MM.1S (cell line): ENCODE data around the gene SWI5.

Source experiments
- DNase-seq: peaks from one replicate; pipeline ENCODE4 v3.0.0-alpha.2; 2015
- H2AFZ ChIP-seq: fragments of 300-600 bp; sonication (generic); 2 replicates; pipeline ENCODE4 v1.6.0; 2016; ENCODE audit warnings: antibody characterized with exemption, low read length
- H3F3A ChIP-seq: fragments of 300-600 bp; sonication (generic); 2 replicates; pipeline ENCODE4 v1.6.1; 2016; ENCODE audit warnings: mild to moderate bottlenecking, antibody characterized with exemption, low read length, moderate library complexity, mixed read lengths; ENCODE audit not compliant: insufficient read depth
- H3K27ac ChIP-seq: fragments of 300-600 bp; sonication (generic); 2 replicates; pipeline ENCODE4 v1.5.1; 2016; ENCODE audit warnings: mild to moderate bottlenecking, low read length
- H3K27me3 ChIP-seq: fragments of 300-600 bp; sonication (generic); replicated peaks from 2 replicates; pipeline ENCODE4 v1.6.0; 2016; ENCODE audit warnings: low read length; ENCODE audit not compliant: insufficient read depth
- H3K36me3 ChIP-seq: fragments of 300-600 bp; sonication (generic); replicated peaks from 2 replicates; pipeline ENCODE4 v1.6.1; 2016; ENCODE audit warnings: mild to moderate bottlenecking, low read length, mixed read lengths; ENCODE audit not compliant: insufficient read depth
- H3K4me1 ChIP-seq: fragments of 300-600 bp; sonication (generic); 2 replicates; pipeline ENCODE4 v1.6.1; 2016; ENCODE audit warnings: low read length, mixed read lengths
- H3K4me2 ChIP-seq: fragments of 300-600 bp; sonication (generic); 2 replicates; pipeline ENCODE4 v1.6.0; 2016; ENCODE audit warnings: low read depth, low read length
- H3K4me3 ChIP-seq: fragments of 300-600 bp; sonication (generic); 2 replicates; pipeline ENCODE4 v1.5.1; 2016; ENCODE audit warnings: low read length, mixed read lengths
- H3K79me2 ChIP-seq: fragments of 300-600 bp; sonication (generic); 2 replicates; pipeline ENCODE4 v1.6.1; 2016; ENCODE audit warnings: mixed run types, low read length, mixed read lengths
- H3K9ac ChIP-seq: fragments of 300-600 bp; sonication (generic); 2 replicates; pipeline ENCODE4 v1.6.1; 2016; ENCODE audit warnings: low read length, mixed read lengths
- H3K9me2 ChIP-seq: fragments of 300-600 bp; sonication (generic); replicated peaks from 2 replicates; pipeline ENCODE4 v1.6.1; 2016; ENCODE audit warnings: mild to moderate bottlenecking, low read length, mixed read lengths; ENCODE audit not compliant: insufficient read depth
- H3K9me3 ChIP-seq: fragments of 300-600 bp; sonication (generic); replicated peaks from 2 replicates; pipeline ENCODE4 v1.6.1; 2016; ENCODE audit warnings: mild to moderate bottlenecking, low read length, mixed read lengths; ENCODE audit not compliant: insufficient read depth
- H4K20me1 ChIP-seq: fragments of 300-600 bp; sonication (generic); 2 replicates; pipeline ENCODE4 v1.6.1; 2016; ENCODE audit warnings: mild to moderate bottlenecking, low read length, moderate library complexity, mixed read lengths; ENCODE audit not compliant: insufficient read depth
- EZH2 ChIP-seq: fragments of 300-600 bp; sonication (generic); optimal IDR thresholded peaks from 2 replicates; pipeline ENCODE3; 2017; ENCODE audit warnings: low read depth, mild to moderate bottlenecking, antibody characterized with exemption, low read length, mixed read lengths
- EZH2phosphoT487 ChIP-seq: fragments of 300-600 bp; sonication (generic); IDR thresholded peaks from 2 replicates; pipeline ENCODE4 v1.6.1; 2018; ENCODE audit warnings: antibody characterized with exemption, low read length
- TF ChIP-seq, protein P1 (sequence below): fragments of 300-600 bp; sonication (generic); IDR thresholded peaks from 2 replicates; pipeline ENCODE4 v1.5.1; 2016; ENCODE audit warnings: antibody characterized with exemption, low read length, mixed read lengths

SWI5 gene

DNA sequence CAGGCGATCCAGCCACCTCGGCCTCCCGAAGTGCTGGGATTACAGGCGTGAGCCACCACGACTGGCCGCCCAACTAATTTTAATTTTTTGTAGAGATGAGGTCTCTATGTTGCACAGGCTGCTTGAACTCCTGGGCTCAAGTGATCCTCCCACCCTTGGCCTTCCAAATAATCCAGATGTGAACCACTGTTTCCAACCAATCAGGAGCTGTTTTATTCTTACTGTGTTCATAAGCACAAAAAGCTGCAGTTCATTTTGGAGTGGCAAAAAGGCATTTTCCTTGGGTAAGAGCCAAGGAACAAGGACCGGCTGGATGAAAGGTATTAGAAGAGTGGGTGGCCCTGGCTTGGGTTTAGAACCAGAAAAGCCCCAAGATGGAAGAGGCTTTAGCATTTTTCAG lies 59.1 kb downstream of the SWI5 start:
- no peaks in the 10 kb centered on the region for H3K9me3 ChIP-seq
- no peaks in the 10 kb centered on the region for H3K4me1 ChIP-seq
- H3K9ac ChIP-seq: no peak overlapping the region
- H2AFZ ChIP-seq: no peak overlapping the region
- H3K9me2 ChIP-seq: no peaks in the 10 kb centered on the region
- H3K79me2 ChIP-seq: no peaks in the 10 kb centered on the region
- DNase-seq: no peak
- no peak overlapping the region for H3K4me3 ChIP-seq
- H4K20me1 ChIP-seq: no peaks in the 10 kb centered on the region
- no peaks in the 10 kb centered on the region for H3K27me3 ChIP-seq
- TF ChIP-seq EZH2phosphoT487 (no peak), EZH2 (no peak)
- TF ChIP-seq, protein P1, sequence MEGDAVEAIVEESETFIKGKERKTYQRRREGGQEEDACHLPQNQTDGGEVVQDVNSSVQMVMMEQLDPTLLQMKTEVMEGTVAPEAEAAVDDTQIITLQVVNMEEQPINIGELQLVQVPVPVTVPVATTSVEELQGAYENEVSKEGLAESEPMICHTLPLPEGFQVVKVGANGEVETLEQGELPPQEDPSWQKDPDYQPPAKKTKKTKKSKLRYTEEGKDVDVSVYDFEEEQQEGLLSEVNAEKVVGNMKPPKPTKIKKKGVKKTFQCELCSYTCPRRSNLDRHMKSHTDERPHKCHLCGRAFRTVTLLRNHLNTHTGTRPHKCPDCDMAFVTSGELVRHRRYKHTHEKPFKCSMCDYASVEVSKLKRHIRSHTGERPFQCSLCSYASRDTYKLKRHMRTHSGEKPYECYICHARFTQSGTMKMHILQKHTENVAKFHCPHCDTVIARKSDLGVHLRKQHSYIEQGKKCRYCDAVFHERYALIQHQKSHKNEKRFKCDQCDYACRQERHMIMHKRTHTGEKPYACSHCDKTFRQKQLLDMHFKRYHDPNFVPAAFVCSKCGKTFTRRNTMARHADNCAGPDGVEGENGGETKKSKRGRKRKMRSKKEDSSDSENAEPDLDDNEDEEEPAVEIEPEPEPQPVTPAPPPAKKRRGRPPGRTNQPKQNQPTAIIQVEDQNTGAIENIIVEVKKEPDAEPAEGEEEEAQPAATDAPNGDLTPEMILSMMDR: no peak
- no peaks in the 10 kb centered on the region for H3K36me3 ChIP-seq
- H3K4me2 ChIP-seq: no peak overlapping the region
- peaks cover 17% of the 10 kb centered on the region for H3F3A ChIP-seq
- no peak overlapping the region for H3K27ac ChIP-seq

DNA sequence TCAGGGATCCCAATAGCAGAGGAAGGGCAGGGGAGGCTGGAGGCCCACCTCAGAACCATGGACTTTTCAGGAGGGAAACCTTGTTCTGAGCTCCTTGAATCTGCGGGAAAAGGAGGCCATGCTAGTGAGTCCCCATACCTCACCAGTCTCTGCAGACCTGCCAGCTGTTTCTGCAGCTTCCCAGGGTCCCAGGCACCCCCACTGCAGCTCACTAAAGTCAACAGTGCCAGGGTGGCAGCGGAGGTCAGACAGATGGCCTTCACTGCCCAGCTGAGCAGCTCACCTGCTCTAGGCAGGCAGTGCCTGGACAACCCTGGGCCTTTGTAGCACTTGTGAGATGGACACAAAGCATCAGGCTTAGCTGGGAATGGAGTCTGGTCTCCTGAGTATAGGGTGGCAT lies 59.8 kb downstream of the SWI5 start:
- Histone ChIP-seq H3K4me2 (no peak overlapping the region), H4K20me1 (no peaks in the 10 kb centered on the region), H3K9ac (no peak overlapping the region), H3K27ac (no peak overlapping the region), H3K4me1 (no peaks in the 10 kb centered on the region), H3K9me3 (no peaks in the 10 kb centered on the region), H3K4me3 (no peak overlapping the region), H3K36me3 (no peaks in the 10 kb centered on the region), H3K79me2 (peaks cover under 1% of the 10 kb centered on the region; the same call in 1 of the 2 replicates), H3K27me3 (no peaks in the 10 kb centered on the region), H3K9me2 (no peaks in the 10 kb centered on the region), H2AFZ (no peak overlapping the region), H3F3A (peaks cover 21% of the 10 kb centered on the region)
- DNase-seq: no peak
- no peak for TF ChIP-seq EZH2phosphoT487
- TF ChIP-seq EZH2: no peak
- TF ChIP-seq, protein P1: no peak

DNA sequence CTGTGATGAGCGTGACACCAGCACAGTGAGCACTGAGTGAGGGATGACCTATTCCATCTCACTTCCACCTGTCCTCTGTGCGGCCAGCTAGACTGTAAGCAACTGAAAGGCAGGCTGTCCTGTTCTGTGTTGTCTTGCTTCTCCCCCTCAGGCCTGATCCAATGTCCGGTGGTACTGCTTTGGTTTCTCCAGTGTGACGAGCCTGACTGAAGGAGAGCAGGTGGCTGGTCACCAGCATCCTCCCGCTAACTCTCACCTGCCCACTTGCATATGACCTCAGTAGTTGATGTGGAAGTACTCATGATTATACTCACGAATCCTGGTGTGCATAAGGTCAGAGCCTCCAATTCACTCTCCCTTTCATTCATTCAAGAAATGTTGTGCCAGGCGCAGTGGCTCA lies 61.9 kb downstream of the SWI5 start:
- Histone ChIP-seq H3K4me2 (no peak overlapping the region), H2AFZ (no peak overlapping the region), H3F3A (peaks cover 23% of the 10 kb centered on the region), H3K79me2 (peaks cover 5% of the 10 kb centered on the region; the same call in 1 of the 2 replicates), H4K20me1 (no peaks in the 10 kb centered on the region), H3K9me2 (no peaks in the 10 kb centered on the region), H3K9ac (no peak overlapping the region), H3K27ac (no peak overlapping the region), H3K4me3 (no peak overlapping the region), H3K9me3 (no peaks in the 10 kb centered on the region), H3K36me3 (no peaks in the 10 kb centered on the region), H3K27me3 (no peaks in the 10 kb centered on the region), H3K4me1 (no peaks in the 10 kb centered on the region)
- TF ChIP-seq, protein P1: no peak
- DNase-seq: no peak
